T-helper 22 cell (primary cell): ENCODE data around the gene ACYP2.
"Not testable (repeated sequence)": the region's sequence is repeated elsewhere in the genome, so short reads cannot be mapped to it uniquely, and the experiment has no call there.

Experiments used
- DNase-seq: peaks from one replicate; pipeline ENCODE4 v3.0.0-alpha.2; 2020; ENCODE audit warnings: low read depth

Gene ACYP2

DNA sequence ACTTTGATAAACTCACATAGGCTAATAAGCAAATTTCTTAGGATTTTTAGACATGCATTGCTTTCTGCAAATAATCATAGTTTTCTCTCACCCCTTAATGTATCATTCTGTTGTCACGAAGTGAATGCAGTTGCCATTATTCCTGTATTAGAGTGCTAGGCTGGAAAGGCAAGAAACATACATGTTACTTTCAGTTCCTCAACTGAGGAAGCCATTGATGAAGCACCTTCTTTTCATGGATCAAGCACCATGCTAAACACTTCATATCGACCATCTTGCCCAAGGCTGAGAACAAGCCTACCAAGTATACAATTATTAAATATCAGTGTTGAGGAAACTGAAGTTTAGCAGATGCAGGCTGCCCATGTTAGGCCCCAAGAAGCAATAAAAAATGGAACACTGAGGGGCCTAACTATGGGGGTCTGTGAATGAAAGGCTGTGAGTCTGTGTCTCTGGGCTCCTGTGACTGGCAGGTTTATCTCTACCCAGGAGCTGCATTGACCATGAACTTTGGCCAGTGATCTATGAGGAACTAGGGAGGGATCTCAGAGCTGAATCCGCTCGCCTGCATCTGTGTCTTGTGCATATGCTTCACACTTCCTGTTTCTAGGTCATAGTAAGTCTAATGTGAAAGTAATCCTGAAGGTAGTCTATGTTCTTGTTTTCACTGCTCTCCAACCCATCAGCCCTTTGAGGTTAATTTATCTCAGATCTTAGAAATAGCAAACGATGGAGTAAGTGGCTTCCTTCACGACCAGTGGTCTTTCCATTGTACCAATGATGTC is 156.6 kb downstream of the ACYP2 start:
- no peak for DNase-seq

DNA sequence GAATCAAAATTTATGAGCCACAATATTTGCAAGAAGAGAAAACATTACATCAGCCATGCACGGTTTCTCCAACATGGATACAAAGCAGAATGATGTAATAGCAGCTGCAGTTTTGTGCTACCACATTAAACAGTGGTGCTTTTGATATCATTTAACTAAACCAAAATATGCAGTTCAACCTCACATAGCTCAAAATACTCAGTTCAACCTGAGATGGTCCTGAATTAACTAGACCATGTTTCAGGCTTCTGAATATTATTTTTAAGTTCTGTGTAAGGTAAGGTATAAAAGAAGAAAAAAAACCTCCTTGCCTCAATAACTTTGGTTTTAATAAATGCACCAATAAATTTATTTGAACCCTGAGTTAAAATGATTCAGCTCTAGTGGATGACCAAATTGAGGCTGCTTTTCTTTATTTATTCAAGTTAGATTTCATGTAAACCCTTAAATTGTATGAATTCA is 159.4 kb downstream of the ACYP2 start:
- DNase-seq, result no peak

- no peak for DNase-seq
Measured at GRCh38 chr2:54275541-54275940, 160.1 kb downstream of the ACYP2 start.

DNA sequence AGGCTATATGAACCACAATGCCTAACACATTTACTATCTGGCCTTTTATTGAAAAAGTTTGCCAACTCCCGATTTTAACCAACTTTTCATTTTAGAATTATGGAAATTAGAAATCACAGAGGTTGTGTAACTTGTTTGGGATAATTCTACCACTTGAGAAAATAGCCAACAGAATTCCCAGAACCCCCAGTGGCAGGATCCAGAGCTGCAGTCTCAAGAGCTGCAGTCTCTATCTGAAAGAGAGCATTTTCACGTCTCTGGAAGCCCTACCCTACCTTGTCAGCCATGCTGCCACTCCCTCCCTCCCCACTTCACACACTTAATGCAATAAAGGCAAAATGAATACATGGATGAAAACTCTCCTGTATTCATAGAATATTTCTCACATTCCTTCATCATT is 164.0 kb downstream of the ACYP2 start:
- DNase-seq, result no peak

DNA sequence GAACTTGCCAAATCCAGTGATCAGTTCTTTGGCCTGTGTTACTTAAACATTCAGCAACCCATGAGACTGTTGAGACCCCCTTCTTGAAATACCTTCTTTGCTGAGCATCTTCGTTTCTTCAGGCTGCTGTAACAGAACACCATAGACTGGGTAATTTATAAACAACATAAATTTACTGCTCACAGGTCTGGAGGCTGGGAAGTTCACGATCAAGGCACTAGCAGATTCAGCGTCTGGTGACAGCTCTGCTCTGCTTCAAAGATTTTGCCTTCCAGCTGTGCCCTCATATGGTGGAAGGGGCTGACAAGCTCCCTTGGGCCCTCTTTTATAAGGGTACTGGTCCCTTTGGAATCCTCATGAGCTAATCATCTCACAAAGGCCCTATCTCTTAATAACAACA is 169.4 kb downstream of the ACYP2 start:
- DNase-seq, result no peak

GRCh38 chr2:54285451-54285850 is 170.0 kb downstream of the ACYP2 start:
- DNase-seq, result no peak

- DNase-seq, result no peak
Measured at GRCh38 chr2:54287532-54287931, 172.1 kb downstream of the ACYP2 start.

- no peak for DNase-seq
Measured at GRCh38 chr2:54289917-54290316, 174.5 kb downstream of the ACYP2 start.

DNA sequence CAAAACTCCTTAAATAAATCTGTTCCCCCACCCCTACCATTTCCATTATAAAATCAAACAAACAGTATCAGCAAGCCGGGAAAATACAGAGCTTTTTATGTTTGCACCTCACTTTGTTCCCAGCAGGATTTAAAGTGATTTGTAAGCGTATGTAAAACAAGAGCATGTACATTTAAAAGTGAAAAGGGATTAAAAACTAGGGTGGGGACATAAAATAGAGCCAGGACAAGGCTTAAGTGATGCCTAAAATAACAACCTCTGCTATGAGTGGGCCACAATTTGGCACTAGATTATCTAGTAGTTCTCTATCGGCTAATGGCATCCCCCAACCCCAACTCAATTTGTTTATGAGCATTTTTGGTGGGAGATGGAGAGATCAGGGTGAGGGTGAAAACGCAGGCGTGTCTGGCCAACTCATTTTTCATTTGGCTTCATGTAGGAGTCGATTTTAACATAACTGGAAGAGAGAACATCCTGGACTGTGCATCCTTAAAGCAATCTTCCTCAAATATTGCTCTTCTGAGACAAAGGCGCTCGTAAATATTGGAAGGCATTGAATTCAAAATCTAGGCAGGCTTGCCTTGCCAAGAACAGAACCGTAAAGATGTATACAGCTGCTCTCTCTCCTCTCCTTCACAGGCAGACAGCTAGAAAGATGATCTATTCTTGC is 175.1 kb downstream of the ACYP2 start:
- DNase-seq, result no peak

GRCh38 chr2:54294665-54295064 is 179.2 kb downstream of the ACYP2 start:
- DNase-seq, result not testable (repeated sequence)

DNA sequence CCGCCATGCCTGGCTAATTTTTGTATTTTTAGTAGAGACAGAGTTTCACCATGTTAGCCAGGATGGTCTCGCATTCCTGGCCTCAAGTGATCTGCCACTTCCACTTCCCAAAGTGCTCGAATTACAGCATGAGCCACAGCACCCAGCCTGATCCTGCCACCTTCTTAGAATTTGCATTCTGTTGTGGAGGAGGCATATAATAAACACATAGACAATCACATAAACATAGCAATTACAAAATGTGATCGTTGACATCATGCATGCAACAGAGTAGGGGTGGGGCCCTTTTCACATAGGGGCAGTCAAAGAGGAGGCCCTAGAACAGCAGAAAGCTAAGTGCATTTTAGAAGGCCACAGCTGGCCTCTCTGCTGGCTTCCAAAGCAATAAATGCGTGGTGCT is 180.5 kb downstream of the ACYP2 start:
- DNase-seq, result no peak

- DNase-seq, result no peak
Measured at GRCh38 chr2:54298514-54298913, 183.1 kb downstream of the ACYP2 start.

GRCh38 chr2:54303631-54304030 is 188.2 kb downstream of the ACYP2 start:
- no peak for DNase-seq

DNA sequence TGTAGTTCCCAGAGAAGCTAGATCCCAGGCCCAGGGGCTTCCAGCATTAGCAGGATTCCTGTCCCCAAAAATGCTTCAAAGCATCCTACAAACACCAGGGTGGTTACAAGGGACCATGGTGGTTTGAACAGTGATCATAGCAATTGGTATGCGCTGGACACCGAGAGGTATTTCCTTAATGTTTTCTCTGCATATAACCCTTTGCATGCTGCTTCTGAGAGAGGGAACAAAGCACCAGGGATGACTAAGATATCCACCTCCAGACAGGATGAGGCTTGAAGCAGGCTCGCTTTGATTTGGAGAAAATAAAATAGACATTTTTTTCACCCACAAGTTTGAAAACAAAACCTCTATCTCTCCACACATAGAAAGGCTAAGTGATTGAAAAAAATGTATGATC is 191.1 kb downstream of the ACYP2 start:
- no peak for DNase-seq

GRCh38 chr2:54308186-54308585 is 192.8 kb downstream of the ACYP2 start:
- no peak for DNase-seq

- no peak for DNase-seq
Measured at GRCh38 chr2:54308782-54309181, 193.4 kb downstream of the ACYP2 start.

- no peak for DNase-seq
Measured at GRCh38 chr2:54310311-54310710, 194.9 kb downstream of the ACYP2 start.

- no peak for DNase-seq
Measured at GRCh38 chr2:54310961-54311360, 195.5 kb downstream of the ACYP2 start.

GRCh38 chr2:54313147-54313546 is 197.7 kb downstream of the ACYP2 start:
- no peak for DNase-seq

GRCh38 chr2:54317973-54318372 is 202.6 kb downstream of the ACYP2 start:
- no peak for DNase-seq

GRCh38 chr2:54318821-54319220 is 203.4 kb downstream of the ACYP2 start:
- no peak for DNase-seq

DNA sequence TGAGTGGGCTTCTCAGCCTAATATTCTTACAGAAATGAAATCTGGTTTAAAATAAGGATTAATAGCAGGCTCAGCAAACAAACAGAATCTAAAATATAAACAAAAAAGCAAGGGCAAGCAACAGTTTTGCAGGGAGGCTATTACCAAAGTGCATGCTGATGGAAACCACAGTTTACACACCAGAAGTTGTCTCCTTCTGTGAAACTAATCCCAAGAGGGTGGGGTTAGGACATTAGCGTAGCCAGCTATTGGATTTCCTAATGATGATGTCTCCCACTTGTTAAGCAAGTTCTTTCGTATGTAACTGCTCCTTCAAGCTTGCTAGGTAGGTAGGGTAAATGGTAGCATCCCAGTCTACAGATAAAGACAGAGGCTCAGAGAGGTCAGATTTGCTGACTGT is 205.6 kb downstream of the ACYP2 start:
- no peak for DNase-seq

DNA sequence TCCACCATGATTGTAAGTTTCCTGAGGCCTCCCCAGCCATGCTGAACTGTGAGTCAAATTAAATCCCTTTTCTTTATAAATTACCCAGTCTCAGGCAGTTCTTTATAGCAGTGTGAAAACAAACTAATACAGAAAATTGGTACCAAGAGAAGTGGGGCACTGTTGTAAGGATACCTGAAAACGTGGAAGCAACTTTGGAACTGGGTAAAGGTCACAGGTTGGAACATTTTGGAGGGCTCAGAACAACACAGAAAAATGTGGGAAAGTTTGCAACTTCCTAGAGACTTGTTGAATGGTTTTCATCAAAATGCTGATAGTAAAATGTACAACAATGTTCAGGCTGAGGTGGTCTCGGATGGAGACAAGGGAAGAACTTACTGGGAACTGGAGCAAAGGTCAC is 209.1 kb downstream of the ACYP2 start:
- not testable (repeated sequence) for DNase-seq

DNA sequence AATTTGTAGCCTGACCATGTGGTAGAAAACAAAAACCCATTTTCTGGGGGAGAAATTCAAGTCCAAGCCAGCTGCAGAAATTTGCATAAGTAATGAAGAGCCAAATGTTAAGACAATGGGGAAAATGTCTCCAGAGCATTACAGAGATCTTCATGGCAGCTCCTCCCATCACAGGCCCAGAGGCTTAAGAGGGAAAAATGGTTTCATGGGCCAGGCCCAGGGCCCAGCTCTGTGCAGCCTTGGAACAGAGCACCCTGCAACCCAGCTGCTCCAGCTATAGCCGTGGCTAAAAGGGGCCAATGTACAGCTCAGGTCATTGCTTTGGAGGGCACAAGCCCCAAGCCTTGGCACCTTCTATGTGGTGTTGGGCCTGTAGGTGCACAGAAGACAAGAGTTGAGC is 209.7 kb downstream of the ACYP2 start:
- DNase-seq, result no peak
